NCI-H2029 treated with DMSO at 0.1 percent for 48 hours (cell line): ENCODE measurements around the gene SPAG5.

ENCODE experiments used
- DNase-seq: peaks from one replicate; lab custom pipeline; 2025; lab: John Stamatoyannopoulos, UW

Gene SPAG5

GRCh38 chr17:28541439-28541838, 57.4 kb downstream of the SPAG5 start:
- no peak for DNase-seq

GRCh38 chr17:28540231-28540630, 58.6 kb downstream of the SPAG5 start:
- no peak for DNase-seq

GRCh38 chr17:28538296-28538895, 60.4 kb downstream of the SPAG5 start:
- no peak for DNase-seq

- no peak for DNase-seq
Observed at GRCh38 chr17:28537219-28537610, 61.6 kb downstream of the SPAG5 start.

GRCh38 chr17:28536532-28537218, 62.1 kb downstream of the SPAG5 start:
- no peak for DNase-seq

- no peak for DNase-seq
Observed at GRCh38 chr17:28534740-28535375, 64.0 kb downstream of the SPAG5 start.

GRCh38 chr17:28533091-28533807, 65.6 kb downstream of the SPAG5 start:
- no peak for DNase-seq

- no peak for DNase-seq
Observed at GRCh38 chr17:28532050-28532960, 66.5 kb downstream of the SPAG5 start.

GRCh38 chr17:28530926-28531325, 67.9 kb downstream of the SPAG5 start:
- DNase-seq, result no peak

GRCh38 chr17:28530250-28530649, 68.6 kb downstream of the SPAG5 start:
- DNase-seq, result no peak

GRCh38 chr17:28529013-28529400, 69.8 kb downstream of the SPAG5 start:
- DNase-seq, result no peak

- no peak for DNase-seq
Observed at GRCh38 chr17:28528327-28529012, 70.4 kb downstream of the SPAG5 start.

GRCh38 chr17:28527859-28528258, 71.0 kb downstream of the SPAG5 start:
- DNase-seq, result no peak
